ENCODE measurements around the gene ZBTB20. TPM values are rescaled to one million over a fixed set of nuclear protein-coding genes. Genes with fewer than 3 reads are reported as not detected.

ZBTB20 gene
- polyA plus RNA-seq, 1 donor from 2014 or later: 4.8 TPM

GRCh38 chr3:114294940-114295480 is 852.1 kb downstream of the ZBTB20 start:
- no peak for TF ChIP-seq POLR2AphosphoS5 (IDR thresholded peaks at IDR 0.05)
- no peak for TF ChIP-seq EZH2 (IDR thresholded peaks at IDR 0.05; ENCODE audit: borderline replicate concordance, insufficient read depth, low read length, poor library complexity, severe bottlenecking)
- no peak for TF ChIP-seq CTCF (IDR thresholded peaks at IDR 0.05; ENCODE audit: poor library complexity, severe bottlenecking)
- no peak for TF ChIP-seq REST (IDR thresholded peaks at IDR 0.05; ENCODE audit: borderline replicate concordance)
- no peak for TF ChIP-seq SMC3 (conservative IDR thresholded peaks at IDR 0.05; ENCODE audit: poor library complexity)
- no peak for TF ChIP-seq TAF1 (IDR thresholded peaks at IDR 0.05; ENCODE audit: low read depth)
- TF ChIP-seq MXI1 (conservative IDR thresholded peaks at IDR 0.05; ENCODE audit: poor library complexity, severe bottlenecking): no peak
- H3K9ac ChIP-seq (ENCODE audit: low read length): no peak overlapping the region
- no peaks in the 10 kb centered on the region for H3K9me3 ChIP-seq (ENCODE audit: low read length)
- no peak overlapping the region for H2AFZ ChIP-seq (ENCODE audit: low read depth, low read length)
- H4K20me1 ChIP-seq (ENCODE audit: insufficient read depth): no peaks in the 10 kb centered on the region
- no peaks in the 10 kb centered on the region for H3K79me2 ChIP-seq (replicated peaks; ENCODE audit: insufficient read depth, low read length)
- no peaks in the 10 kb centered on the region for H3K9me2 ChIP-seq (ENCODE audit: insufficient read depth, low read length)
- no peaks in the 10 kb centered on the region for H3K36me3 ChIP-seq (ENCODE audit: insufficient read depth, low read length)
- H3F3A ChIP-seq (ENCODE audit: insufficient read depth, low read length, poor library complexity, severe bottlenecking): no peaks in the 10 kb centered on the region
- H3K27me3 ChIP-seq (ENCODE audit: insufficient read depth, low read depth, low read length): no peaks in the 10 kb centered on the region
- H3K4me2 ChIP-seq (ENCODE audit: low read length): no peak overlapping the region
- no peak overlapping the region for H3K27ac ChIP-seq (ENCODE audit: low read length)
- no peak overlapping the region for H3K4me3 ChIP-seq (ENCODE audit: low read length)

- Histone ChIP-seq H4K20me1 (ENCODE audit: insufficient read depth) (no peaks in the 10 kb centered on the region), H3K9me3 (ENCODE audit: low read length) (no peaks in the 10 kb centered on the region), H3K9me2 (ENCODE audit: insufficient read depth, low read length) (no peaks in the 10 kb centered on the region), H3K79me2 (replicated peaks; ENCODE audit: insufficient read depth, low read length) (no peaks in the 10 kb centered on the region), H3K27ac (ENCODE audit: low read length) (no peak within 1 kb of the TSS), H3K4me3 (ENCODE audit: low read length) (no peak within 1 kb of the TSS), H3K4me2 (ENCODE audit: low read length) (no peak within 1 kb of the TSS), H3K27me3 (ENCODE audit: insufficient read depth, low read depth, low read length) (no peaks in the 10 kb centered on the region), H2AFZ (ENCODE audit: low read depth, low read length) (no peak within 1 kb of the TSS), H3F3A (ENCODE audit: insufficient read depth, low read length, poor library complexity, severe bottlenecking) (no peaks in the 10 kb centered on the region), H3K36me3 (ENCODE audit: insufficient read depth, low read length) (no peaks in the 10 kb centered on the region), H3K9ac (ENCODE audit: low read length) (no peak within 1 kb of the TSS)
- TF ChIP-seq POLR2AphosphoS5 (IDR thresholded peaks at IDR 0.05): no peak
- no peak for TF ChIP-seq CTCF (IDR thresholded peaks at IDR 0.05; ENCODE audit: poor library complexity, severe bottlenecking)
- no peak for TF ChIP-seq MXI1 (conservative IDR thresholded peaks at IDR 0.05; ENCODE audit: poor library complexity, severe bottlenecking)
- no peak for TF ChIP-seq TAF1 (IDR thresholded peaks at IDR 0.05; ENCODE audit: low read depth)
- no peak for TF ChIP-seq EZH2 (IDR thresholded peaks at IDR 0.05; ENCODE audit: borderline replicate concordance, insufficient read depth, low read length, poor library complexity, severe bottlenecking)
- TF ChIP-seq REST (IDR thresholded peaks at IDR 0.05; ENCODE audit: borderline replicate concordance): no peak
Observed at GRCh38 chr3:114293838-114294535, 853.1 kb downstream of the ZBTB20 start, which contains the start of gene TIGIT. TIGIT (plus strand) TSS chr3:114294028; CDS start chr3:114294062, 34 bp downstream.

Measured in neural cell (in vitro differentiated cells).